Astrocyte of the cerebellum (primary cell): Measurements from ENCODE around the gene MAMDC2.

Source experiments
- DNase-seq: peaks from one replicate; pipeline ENCODE4 v3.0.0-alpha.2; 2011; ENCODE audit warnings: low read depth
- H3K4me3 ChIP-seq: 2 replicates; pipeline ENCODE4 v1.5.1; 2011; ENCODE audit warnings: mild to moderate bottlenecking, low read depth, low read length, moderate library complexity
- in situ Hi-C: cut with HindIII; loops from 2 replicates; pipeline ENCODE4 v1.10.0; 2017; ENCODE audit warnings: low sequenced_read_pairs
- TF ChIP-seq, protein P1 (sequence below): IDR thresholded peaks from 2 replicates; pipeline ENCODE4 v1.5.1; 2012; ENCODE audit warnings: low read length, low read depth, moderate library complexity, mild to moderate bottlenecking; ENCODE audit errors: missing control alignments

MAMDC2 gene

DNA sequence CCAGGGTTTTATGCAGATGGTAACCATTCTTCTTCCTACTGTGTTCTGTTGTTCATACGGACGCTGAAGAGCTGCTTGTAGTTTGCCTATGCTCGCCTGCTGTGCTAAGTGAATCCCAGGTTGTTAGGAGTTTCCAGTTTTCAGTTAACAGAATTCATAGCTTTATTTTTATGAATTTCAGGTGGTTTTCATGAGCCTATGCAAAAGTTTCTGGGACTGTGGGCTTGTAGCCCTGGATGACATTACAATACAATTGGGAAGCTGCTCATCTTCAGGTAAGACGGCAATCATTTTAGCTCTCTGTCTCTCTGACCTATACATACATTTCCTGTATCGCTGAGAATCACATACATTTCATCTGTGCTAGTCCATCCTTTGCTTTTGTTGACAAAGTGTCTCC, 124.9 kb downstream of the MAMDC2 start:
- in situ Hi-C loops = no loop called here
- DNase-seq = no peak
- H3K4me3 ChIP-seq = no peak overlapping the region
- TF ChIP-seq, protein P1, sequence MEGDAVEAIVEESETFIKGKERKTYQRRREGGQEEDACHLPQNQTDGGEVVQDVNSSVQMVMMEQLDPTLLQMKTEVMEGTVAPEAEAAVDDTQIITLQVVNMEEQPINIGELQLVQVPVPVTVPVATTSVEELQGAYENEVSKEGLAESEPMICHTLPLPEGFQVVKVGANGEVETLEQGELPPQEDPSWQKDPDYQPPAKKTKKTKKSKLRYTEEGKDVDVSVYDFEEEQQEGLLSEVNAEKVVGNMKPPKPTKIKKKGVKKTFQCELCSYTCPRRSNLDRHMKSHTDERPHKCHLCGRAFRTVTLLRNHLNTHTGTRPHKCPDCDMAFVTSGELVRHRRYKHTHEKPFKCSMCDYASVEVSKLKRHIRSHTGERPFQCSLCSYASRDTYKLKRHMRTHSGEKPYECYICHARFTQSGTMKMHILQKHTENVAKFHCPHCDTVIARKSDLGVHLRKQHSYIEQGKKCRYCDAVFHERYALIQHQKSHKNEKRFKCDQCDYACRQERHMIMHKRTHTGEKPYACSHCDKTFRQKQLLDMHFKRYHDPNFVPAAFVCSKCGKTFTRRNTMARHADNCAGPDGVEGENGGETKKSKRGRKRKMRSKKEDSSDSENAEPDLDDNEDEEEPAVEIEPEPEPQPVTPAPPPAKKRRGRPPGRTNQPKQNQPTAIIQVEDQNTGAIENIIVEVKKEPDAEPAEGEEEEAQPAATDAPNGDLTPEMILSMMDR = no peak

DNA sequence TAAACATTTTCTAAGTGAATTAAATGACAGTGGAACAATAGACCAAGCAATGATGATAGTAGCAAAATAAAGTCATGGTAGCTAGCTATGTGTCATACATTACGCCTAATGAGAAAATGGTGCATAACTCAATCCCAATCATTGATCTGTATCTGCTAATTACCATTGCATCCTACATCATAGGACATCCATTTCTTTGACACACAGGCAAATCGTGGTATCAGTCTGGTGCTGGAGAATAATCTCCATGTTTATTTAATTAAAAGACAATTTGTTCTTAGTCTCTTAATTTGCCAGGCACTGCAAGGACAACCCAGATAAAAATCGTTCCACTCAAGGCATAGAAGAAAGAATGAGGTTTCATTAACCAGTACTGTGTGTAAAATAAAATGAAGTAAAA, 125.6 kb downstream of the MAMDC2 start:
- TF ChIP-seq, protein P1 = no peak
- in situ Hi-C loops = no loop called here
- no peak for DNase-seq
- H3K4me3 ChIP-seq = no peak overlapping the region

DNA sequence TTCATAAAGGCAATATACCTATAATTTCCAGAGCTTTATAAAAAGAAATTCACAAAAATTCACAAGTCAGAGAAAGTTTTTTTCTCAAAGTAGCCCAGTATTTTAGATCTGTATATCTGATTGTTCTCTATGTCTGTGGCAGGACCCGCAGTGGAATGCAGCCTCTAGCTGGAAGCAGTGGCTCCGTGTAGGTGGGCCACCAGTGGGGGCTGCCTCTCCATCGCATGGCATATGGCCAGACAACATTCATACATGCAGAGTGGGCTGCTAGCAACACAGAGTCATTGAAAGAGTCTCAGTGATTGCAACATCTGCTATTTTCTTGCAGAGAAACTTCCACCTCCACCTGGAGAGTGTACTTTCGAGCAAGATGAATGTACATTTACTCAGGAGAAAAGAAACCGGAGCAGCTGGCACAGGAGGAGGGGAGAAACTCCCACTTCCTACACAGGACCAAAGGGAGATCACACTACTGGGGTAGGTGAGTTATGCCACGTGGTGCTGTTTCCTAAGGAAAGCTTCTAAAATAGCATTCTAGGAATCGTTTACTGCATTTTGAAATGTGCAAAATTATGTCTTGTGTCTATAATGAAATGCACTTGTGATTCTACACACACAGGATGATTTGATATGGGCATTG, 126.6 kb downstream of the MAMDC2 start:
- in situ Hi-C loops = loop anchor here (5.0 kb wide), 1 partner anchor 48 kb away; no protein-coding TSS in a partner anchor

DNA sequence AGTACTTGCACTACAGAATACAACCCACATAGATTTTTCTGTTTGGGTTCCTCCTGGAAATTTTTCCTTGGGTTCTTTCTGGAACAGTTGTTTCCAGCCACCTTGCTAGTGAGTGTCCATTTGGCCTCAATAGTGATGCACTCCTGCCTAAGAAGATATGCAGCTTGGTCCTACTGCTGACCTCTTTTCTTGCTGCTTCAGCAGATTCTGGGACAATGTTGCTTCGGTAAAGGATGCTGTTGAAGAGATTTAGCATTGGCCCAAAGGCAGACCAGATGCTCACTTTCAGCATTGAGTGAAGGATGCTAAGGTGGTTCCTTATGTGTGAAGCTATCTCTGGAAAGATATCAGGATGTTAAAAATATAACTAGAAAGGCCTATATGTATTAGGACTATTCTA, 128.9 kb downstream of the MAMDC2 start:
- H3K4me3 ChIP-seq = no peak overlapping the region
- no peak for DNase-seq
- TF ChIP-seq, protein P1 = no peak
- in situ Hi-C loops = loop anchor here (5.0 kb wide), 1 partner anchor 50 kb away; no protein-coding TSS in a partner anchor

More for the DNA sequence above, 126.6 kb downstream of the MAMDC2 start:
- no peak for DNase-seq
- TF ChIP-seq, protein P1 = no peak
- H3K4me3 ChIP-seq = no peak overlapping the region

DNA sequence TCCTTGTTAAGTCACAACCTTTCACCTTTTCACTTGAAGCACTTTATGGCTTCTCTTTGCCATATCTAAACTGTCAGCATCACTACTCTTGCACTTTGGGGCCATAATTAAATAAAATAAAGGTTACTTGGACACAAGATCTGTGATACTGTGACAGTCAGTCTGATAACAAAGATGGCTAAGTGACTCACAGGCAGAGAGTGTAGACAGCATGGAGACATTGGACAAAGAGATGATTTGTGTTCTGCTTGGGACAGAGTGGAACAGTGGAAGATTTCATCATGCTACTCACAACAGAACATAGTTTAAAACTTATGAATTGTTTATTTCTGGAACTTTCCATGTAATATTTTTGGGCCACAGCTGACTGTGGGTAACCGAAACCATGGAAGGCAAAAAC, 133.5 kb downstream of the MAMDC2 start:
- DNase-seq = no peak
- in situ Hi-C loops = no loop called here
- TF ChIP-seq, protein P1 = no peak
- H3K4me3 ChIP-seq = no peak overlapping the region

DNA sequence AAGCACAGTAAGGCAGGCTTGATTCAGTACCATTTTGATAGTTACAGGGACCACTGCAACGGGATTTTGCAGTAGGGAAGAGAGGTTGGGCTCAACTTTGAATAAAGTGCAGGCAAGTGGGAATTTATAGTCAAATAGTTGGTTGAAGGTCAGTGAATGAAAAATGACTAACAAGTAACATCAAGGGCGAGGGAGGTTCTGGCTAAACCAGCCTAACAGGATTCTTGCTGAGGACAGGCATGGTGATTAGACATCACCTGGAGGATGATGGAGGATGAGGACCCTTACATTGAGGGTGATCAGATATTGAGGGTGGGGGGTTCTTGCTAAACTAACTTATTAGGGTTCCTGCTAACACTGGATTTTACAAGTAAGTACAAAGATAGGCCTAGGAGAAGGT, 149.1 kb downstream of the MAMDC2 start:
- in situ Hi-C loops = no loop called here

More for the DNA sequence above, 149.1 kb downstream of the MAMDC2 start:
- TF ChIP-seq, protein P1 = no peak
- no peak for DNase-seq
- H3K4me3 ChIP-seq = no peak overlapping the region
